Endothelial cell (in vitro differentiated cells): ENCODE data around the gene SNRNP200. TPM values are rescaled to one million over a fixed set of nuclear protein-coding genes. Genes with fewer than 3 reads are reported as not detected.

Experiments used
- DNase-seq: peaks from one replicate; pipeline ENCODE4 v3.0.0; 2021; ENCODE audit warnings: low spot score
- H3K27ac Mint-ChIP-seq: one replicate; pipeline ENCODE4 v1.8.0; 2021; ENCODE audit warnings: mixed read lengths, inconsistent platforms; ENCODE audit not compliant: unreplicated experiment
- H3K27me3 Mint-ChIP-seq: one replicate; pipeline ENCODE4 v1.8.0; 2021; ENCODE audit warnings: mild to moderate bottlenecking, moderate library complexity, mixed read lengths, inconsistent platforms; ENCODE audit not compliant: unreplicated experiment
- H3K36me3 Mint-ChIP-seq: one replicate; pipeline ENCODE4 v1.8.0; 2021; ENCODE audit warnings: mild to moderate bottlenecking, low read depth, mixed read lengths, inconsistent platforms; ENCODE audit not compliant: unreplicated experiment
- H3K4me1 Mint-ChIP-seq: one replicate; pipeline ENCODE4 v1.8.0; 2021; ENCODE audit warnings: mild to moderate bottlenecking, mixed read lengths, inconsistent platforms; ENCODE audit not compliant: unreplicated experiment
- H3K4me3 Mint-ChIP-seq: one replicate; pipeline ENCODE4 v1.8.0; 2021; ENCODE audit warnings: mild to moderate bottlenecking, mixed read lengths, inconsistent platforms; ENCODE audit not compliant: unreplicated experiment
- H3K9me3 Mint-ChIP-seq: one replicate; pipeline ENCODE4 v1.8.0; 2021; ENCODE audit warnings: mixed read lengths, inconsistent platforms; ENCODE audit not compliant: unreplicated experiment
- CTCF ChIP-seq: fragments of 200-600 bp; sonication (generic); IDR thresholded peaks from one replicate; pipeline ENCODE4 v1.5.0; 2021; ENCODE audit warnings: antibody characterized with exemption; ENCODE audit not compliant: unreplicated experiment
- total RNA-seq: library from RNA; stranded (reverse); fragmentation: NEBNext Ultra II Directional; extraction: Animal tissue kit (Norgen Biotek cat#: 25700); gene quantifications from one replicate; pipeline ENCODE4 v1.2.1, GENCODE V29; 2021; ENCODE audit not compliant: unreplicated experiment

The SNRNP200 gene
- total RNA-seq, 1 donor from 2014 or later = 168 TPM

- H3K27ac Mint-ChIP-seq = no peak overlapping the region
- peaks cover 26% of the 10 kb centered on the region for H3K4me1 Mint-ChIP-seq
- peak overlapping the region; percentile 93 for H3K4me3 Mint-ChIP-seq
- H3K27me3 Mint-ChIP-seq = peaks cover 23% of the 10 kb centered on the region
- no peaks in the 10 kb centered on the region for H3K9me3 Mint-ChIP-seq
- TF ChIP-seq CTCF = no peak
- peaks cover 18% of the 10 kb centered on the region for H3K36me3 Mint-ChIP-seq
- DNase-seq = no peak
These were observed 41.3 kb downstream of the SNRNP200 start for GRCh38 chr2:96264086-96264485.

GRCh38 chr2:96262306-96262705, 43.0 kb downstream of the SNRNP200 start:
- H3K36me3 Mint-ChIP-seq = peaks cover 12% of the 10 kb centered on the region
- DNase-seq = no peak
- no peak overlapping the region for H3K4me3 Mint-ChIP-seq
- H3K27me3 Mint-ChIP-seq = peaks cover 15% of the 10 kb centered on the region
- peaks cover 29% of the 10 kb centered on the region for H3K4me1 Mint-ChIP-seq
- H3K27ac Mint-ChIP-seq = no peak overlapping the region
- no peak for TF ChIP-seq CTCF
- no peaks in the 10 kb centered on the region for H3K9me3 Mint-ChIP-seq

GRCh38 chr2:96261328-96262003, 43.9 kb downstream of the SNRNP200 start:
- Mint-ChIP-seq H3K4me3 (no peak overlapping the region), H3K36me3 (peaks cover 12% of the 10 kb centered on the region), H3K4me1 (peaks cover 30% of the 10 kb centered on the region), H3K27me3 (peaks cover 12% of the 10 kb centered on the region), H3K27ac (no peak overlapping the region), H3K9me3 (no peaks in the 10 kb centered on the region)
- no peak for TF ChIP-seq CTCF
- no peak for DNase-seq

- peak; percentile 51 for DNase-seq
- peaks cover 10% of the 10 kb centered on the region for H3K27me3 Mint-ChIP-seq
- H3K36me3 Mint-ChIP-seq = peaks cover 14% of the 10 kb centered on the region
- no peak for TF ChIP-seq CTCF
- H3K27ac Mint-ChIP-seq = peak overlapping the region; percentile 52
- H3K9me3 Mint-ChIP-seq = no peaks in the 10 kb centered on the region
- H3K4me1 Mint-ChIP-seq = peaks cover 28% of the 10 kb centered on the region
- peak overlapping the region; percentile 70 for H3K4me3 Mint-ChIP-seq
These were observed 44.7 kb downstream of the SNRNP200 start for GRCh38 chr2:96260387-96261260.

- peaks cover 25% of the 10 kb centered on the region for H3K4me1 Mint-ChIP-seq
- H3K36me3 Mint-ChIP-seq = peaks cover 17% of the 10 kb centered on the region
These were observed 45.8 kb downstream of the SNRNP200 start for GRCh38 chr2:96259497-96259921.

More at GRCh38 chr2:96259497-96259921, 45.8 kb downstream of the SNRNP200 start:
- TF ChIP-seq CTCF = no peak
- Mint-ChIP-seq H3K4me3 (no peak overlapping the region), H3K27ac (no peak overlapping the region), H3K27me3 (peaks cover 6% of the 10 kb centered on the region), H3K9me3 (no peaks in the 10 kb centered on the region)
- DNase-seq = no peak
